OCI-LY7 (cell line): ENCODE results near the gene MAGEB18. TPM values are rescaled to one million over a fixed set of nuclear protein-coding genes. Genes with fewer than 3 reads are reported as not detected.

Experiments used
- BruUV-seq: library from RNA; stranded (reverse); fragments of 400-500 nt; replicated peaks from 2 replicates; lab custom pipeline; 2021; lab: Mats Ljungman, UMichigan
- CTCF ChIA-PET: fragments of 300-600 bp; sonication (Branson Sonifier 250); formaldehyde crosslinking; loops from one replicate; lab custom pipeline; 2022; ENCODE audit warnings: antibody characterized with exemption; ENCODE audit not compliant: unreplicated experiment; lab: Charles Lee
- POLR2A ChIA-PET: fragments of 300-600 bp; sonication (Branson Sonifier 250); formaldehyde crosslinking; loops from one replicate; lab custom pipeline; 2022; ENCODE audit warnings: antibody characterized with exemption; lab: Charles Lee
- DNase-seq: peaks from one replicate; pipeline ENCODE4 v3.0.0-alpha.2; 2015; ENCODE audit warnings: low spot score
- H2AFZ ChIP-seq: fragments of 200-600 bp; sonication (generic), shearing (Covaris generic); 2 replicates; pipeline ENCODE4 v1.6.1; 2014; ENCODE audit warnings: mild to moderate bottlenecking, antibody characterized with exemption, low read length, moderate library complexity
- H3K27ac ChIP-seq: fragments of 200-600 bp; sonication (generic); 2 replicates; pipeline ENCODE4 v1.5.1; 2014; ENCODE audit warnings: mixed run types, low read depth, mild to moderate bottlenecking, moderate library complexity, low read length, inconsistent platforms; ENCODE audit not compliant: poor library complexity, severe bottlenecking
- H3K36me3 ChIP-seq: fragments of 200-600 bp; sonication (generic); 2 replicates; pipeline ENCODE4 v1.6.1; 2014; ENCODE audit warnings: mild to moderate bottlenecking, antibody characterized with exemption, low read length, moderate library complexity, mixed read lengths; ENCODE audit not compliant: insufficient read depth
- H3K4me1 ChIP-seq: fragments of 200-600 bp; sonication (generic); 2 replicates; pipeline ENCODE4 v1.5.1; 2014; ENCODE audit warnings: mild to moderate bottlenecking, low read length; ENCODE audit not compliant: insufficient read depth, poor library complexity, severe bottlenecking
- H3K4me2 ChIP-seq: fragments of 200-600 bp; sonication (generic); 2 replicates; pipeline ENCODE4 v1.6.1; 2014; ENCODE audit warnings: mild to moderate bottlenecking, low read length
- H3K4me3 ChIP-seq: fragments of 200-600 bp; sonication (generic); 2 replicates; pipeline ENCODE4 v1.5.1; 2014; ENCODE audit warnings: mild to moderate bottlenecking, low read depth, low read length; ENCODE audit not compliant: poor library complexity, severe bottlenecking
- H3K79me2 ChIP-seq: fragments of 200-600 bp; sonication (generic); 2 replicates; pipeline ENCODE4 v1.6.1; 2016; ENCODE audit warnings: low read depth, mild to moderate bottlenecking, low read length, moderate library complexity, mixed read lengths; ENCODE audit not compliant: insufficient read depth
- H3K9me2 ChIP-seq: fragments of 200-600 bp; sonication (generic); 2 replicates; pipeline ENCODE4 v1.6.1; 2016; ENCODE audit warnings: mild to moderate bottlenecking, low read length, mixed read lengths; ENCODE audit not compliant: insufficient read depth
- H3K9me3 ChIP-seq: fragments of 200-600 bp; sonication (generic); 2 replicates; pipeline ENCODE4 v1.6.1; 2014; ENCODE audit warnings: mild to moderate bottlenecking, mixed run types, low read length, mixed read lengths
- H4K20me1 ChIP-seq: fragments of 200-600 bp; sonication (generic); 2 replicates; pipeline ENCODE4 v1.6.1; 2014; ENCODE audit warnings: mild to moderate bottlenecking, antibody characterized with exemption, low read length, moderate library complexity, mixed read lengths; ENCODE audit not compliant: insufficient read depth
- EZH2phosphoT487 ChIP-seq: fragments of 200-600 bp; sonication (generic); IDR thresholded peaks from 2 replicates; pipeline ENCODE4 v1.6.1; 2018; ENCODE audit warnings: low read depth, borderline replicate concordance, mild to moderate bottlenecking, mixed run types, antibody characterized with exemption, low read length, moderate library complexity, mixed read lengths
- intact Hi-C: fragments of 100-400 bp; cut with micrococcal nuclease; formaldehyde crosslinking; loops from one replicate; pipeline ENCODE4 v1.10.0; 2022; ENCODE audit not compliant: unreplicated experiment
- total RNA-seq, 2 experiments: library from RNA; depleted of rRNA in 1 of 2; stranded (reverse); fragments of >200 nt in 1 of 2; shearing (Covaris generic) in 1 of 2; gene quantifications; 2 replicates each; pipeline ENCODE4 v1.2.3, GENCODE V29; 2014 to 2022
- TF ChIP-seq, protein P1 (sequence below): fragments of 200-600 bp; sonication (generic); conservative IDR thresholded peaks from 2 replicates; pipeline ENCODE4 v1.5.1; 2014; ENCODE audit warnings: mild to moderate bottlenecking, antibody characterized with exemption, low read length, moderate library complexity, mixed read lengths

Gene MAGEB18
- total RNA-seq, 2 experiments from 2014 or later: not detected

DNA sequence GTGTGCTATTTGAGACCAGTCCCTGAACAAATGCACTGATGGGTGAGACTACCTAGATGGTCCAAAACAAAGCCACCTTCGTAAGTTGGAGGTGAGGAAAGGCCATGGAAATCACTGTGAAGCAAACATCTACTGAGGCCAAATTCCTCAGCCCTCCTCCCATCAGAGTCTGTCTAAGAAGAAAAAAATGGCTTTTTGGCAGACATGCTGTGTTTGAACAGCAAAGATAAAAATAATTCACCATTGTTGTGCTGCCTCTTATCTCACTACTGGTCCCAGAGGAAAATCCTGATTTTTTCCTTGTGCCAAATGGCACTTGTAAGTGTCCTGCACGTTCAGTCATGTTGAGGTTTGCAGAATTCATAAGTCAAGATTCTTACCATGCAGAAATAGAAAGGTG, 7.9 kb downstream of the MAGEB18 start:
- ChIA-PET CTCF (no interaction called here), POLR2A (no interaction called here)
- no peak for DNase-seq
- Histone ChIP-seq H2AFZ (no peak overlapping the region), H3K27ac (no peak overlapping the region), H3K4me2 (no peak overlapping the region), H3K4me3 (no peak overlapping the region), H3K9me3 (no peaks in the 10 kb centered on the region), H3K9me2 (no peaks in the 10 kb centered on the region), H3K4me1 (no peaks in the 10 kb centered on the region), H3K36me3 (no peaks in the 10 kb centered on the region), H4K20me1 (no peaks in the 10 kb centered on the region), H3K79me2 (no peaks in the 10 kb centered on the region)
- no TSS peak for BruUV-seq
- no peak for TF ChIP-seq EZH2phosphoT487
- TF ChIP-seq, protein P1, sequence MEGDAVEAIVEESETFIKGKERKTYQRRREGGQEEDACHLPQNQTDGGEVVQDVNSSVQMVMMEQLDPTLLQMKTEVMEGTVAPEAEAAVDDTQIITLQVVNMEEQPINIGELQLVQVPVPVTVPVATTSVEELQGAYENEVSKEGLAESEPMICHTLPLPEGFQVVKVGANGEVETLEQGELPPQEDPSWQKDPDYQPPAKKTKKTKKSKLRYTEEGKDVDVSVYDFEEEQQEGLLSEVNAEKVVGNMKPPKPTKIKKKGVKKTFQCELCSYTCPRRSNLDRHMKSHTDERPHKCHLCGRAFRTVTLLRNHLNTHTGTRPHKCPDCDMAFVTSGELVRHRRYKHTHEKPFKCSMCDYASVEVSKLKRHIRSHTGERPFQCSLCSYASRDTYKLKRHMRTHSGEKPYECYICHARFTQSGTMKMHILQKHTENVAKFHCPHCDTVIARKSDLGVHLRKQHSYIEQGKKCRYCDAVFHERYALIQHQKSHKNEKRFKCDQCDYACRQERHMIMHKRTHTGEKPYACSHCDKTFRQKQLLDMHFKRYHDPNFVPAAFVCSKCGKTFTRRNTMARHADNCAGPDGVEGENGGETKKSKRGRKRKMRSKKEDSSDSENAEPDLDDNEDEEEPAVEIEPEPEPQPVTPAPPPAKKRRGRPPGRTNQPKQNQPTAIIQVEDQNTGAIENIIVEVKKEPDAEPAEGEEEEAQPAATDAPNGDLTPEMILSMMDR: no peak
- intact Hi-C loops: no loop called here

DNA sequence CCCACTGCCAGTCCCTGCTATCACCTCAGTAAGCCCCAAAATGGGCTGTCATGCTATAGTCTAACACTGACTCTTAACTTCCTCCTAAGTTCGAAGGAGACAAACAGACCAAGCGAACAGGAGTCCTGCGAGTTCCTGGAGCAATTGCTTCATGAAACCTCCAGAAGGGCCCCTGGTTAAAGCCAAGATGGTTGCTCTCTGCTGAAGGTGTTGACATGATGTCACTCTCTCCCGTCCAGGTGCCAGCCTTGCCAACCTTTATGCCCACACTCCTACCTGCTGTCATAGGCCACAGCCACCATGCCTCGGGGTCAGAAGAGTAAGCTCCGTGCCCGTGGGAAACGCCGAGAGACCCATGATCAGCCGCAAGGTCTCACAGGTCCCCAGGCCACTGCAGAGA, 22.2 kb downstream of the MAGEB18 start, which contains the start of gene MAGEB6B:
MAGEB6B (plus strand) TSS at position 301 of the 400 bp plus-strand sequence; CDS start at position 301, 0 bp downstream.
- intact Hi-C loops: no loop called here
- no peak for DNase-seq
- Histone ChIP-seq H3K9me3 (no peaks in the 10 kb centered on the region), H2AFZ (no peak within 1 kb of the TSS), H3K36me3 (no peaks in the 10 kb centered on the region), H3K4me1 (no peaks in the 10 kb centered on the region), H3K79me2 (no peaks in the 10 kb centered on the region), H3K9me2 (no peaks in the 10 kb centered on the region), H4K20me1 (no peaks in the 10 kb centered on the region), H3K27ac (no peak within 1 kb of the TSS), H3K4me2 (no peak within 1 kb of the TSS), H3K4me3 (no peak within 1 kb of the TSS)
- TF ChIP-seq, protein P1: no peak
- TF ChIP-seq EZH2phosphoT487: no peak
- POLR2A ChIA-PET: no interaction called here
- CTCF ChIA-PET: no interaction called here
- no TSS peak for BruUV-seq

Other genes with a start within 250 kb of the MAGEB18 start
- not detected in 2 replicates for gene MAGEB6B, start 22.3 kb downstream of the MAGEB18 start, total RNA-seq (2014; rRNA removed; shearing (Covaris generic))
- not detected in 2 replicates for gene MAGEB6B, start 22.3 kb downstream of the MAGEB18 start, total RNA-seq (2022)
- not detected in 2 replicates for gene MAGEB6, start 54.1 kb downstream of the MAGEB18 start, total RNA-seq (2014; rRNA removed; shearing (Covaris generic))
- gene MAGEB6, start 54.1 kb downstream of the MAGEB18 start, total RNA-seq (2022): not detected in 2 replicates
- not detected in 2 replicates for gene MAGEB5, start 77.8 kb downstream of the MAGEB18 start, total RNA-seq (2014; rRNA removed; shearing (Covaris generic))
- not detected in 2 replicates for gene MAGEB5, start 77.8 kb downstream of the MAGEB18 start, total RNA-seq (2022)